Endodermal cell (in vitro differentiated cells): ENCODE results near the gene FRMPD4. TPM values are rescaled to one million over a fixed set of nuclear protein-coding genes. Genes with fewer than 3 reads are reported as not detected.

Source experiments
- DNase-seq: peaks from one replicate; pipeline ENCODE4 v3.0.0-alpha.2; 2017
- H3K27ac ChIP-seq: 2 replicates; pipeline ENCODE4 v1.5.1; 2013; ENCODE audit warnings: mild to moderate bottlenecking, low read depth, low read length, moderate library complexity
- H3K27me3 ChIP-seq: 2 replicates; pipeline ENCODE4 v1.6.1; 2013; ENCODE audit warnings: mild to moderate bottlenecking, low read length, moderate library complexity; ENCODE audit not compliant: insufficient read depth, control insufficient read depth, poor library complexity, severe bottlenecking
- H3K36me3 ChIP-seq: 2 replicates; pipeline ENCODE4 v1.7.0; 2013; ENCODE audit warnings: mild to moderate bottlenecking, low read length, moderate library complexity; ENCODE audit not compliant: control insufficient read depth, insufficient read depth
- H3K4me1 ChIP-seq: one replicate; pipeline ENCODE4 v1.7.0; 2013; ENCODE audit warnings: low read length; ENCODE audit not compliant: control insufficient read depth, insufficient read depth
- H3K4me3 ChIP-seq: 2 replicates; pipeline ENCODE4 v1.5.1; 2013; ENCODE audit warnings: mild to moderate bottlenecking, low read length, moderate library complexity
- H3K9ac ChIP-seq: 2 replicates; pipeline ENCODE4 v1.6.1; 2013; ENCODE audit warnings: mild to moderate bottlenecking, low read length, moderate library complexity; ENCODE audit not compliant: poor library complexity, severe bottlenecking; ENCODE audit errors: extremely low read depth
- H3K9me3 ChIP-seq: 2 replicates; pipeline ENCODE4 v1.6.1; 2013; ENCODE audit warnings: mild to moderate bottlenecking, low read length, moderate library complexity; ENCODE audit not compliant: control insufficient read depth
- H3K27ac Mint-ChIP-seq: 2 replicates; pipeline ENCODE4 v1.8.0; 2020; ENCODE audit warnings: mixed read lengths
- H3K27me3 Mint-ChIP-seq: 2 replicates; pipeline ENCODE4 v1.8.0; 2021; ENCODE audit warnings: mild to moderate bottlenecking, mixed read lengths; ENCODE audit not compliant: insufficient read depth
- H3K36me3 Mint-ChIP-seq: 2 replicates; pipeline ENCODE4 v1.8.0; 2020; ENCODE audit warnings: low read depth, mixed read lengths
- H3K4me1 Mint-ChIP-seq: 2 replicates; pipeline ENCODE4 v1.8.0; 2020; ENCODE audit warnings: mixed read lengths
- H3K4me3 Mint-ChIP-seq: 2 replicates; pipeline ENCODE4 v1.8.0; 2020; ENCODE audit warnings: mild to moderate bottlenecking, moderate library complexity, mixed read lengths
- H3K9me3 Mint-ChIP-seq: 2 replicates; pipeline ENCODE4 v1.8.0; 2020; ENCODE audit warnings: mild to moderate bottlenecking, mixed read lengths
- WGBS, 2 experiments: methylation state at CpG; one replicate each; pipeline versions ENCODE4 v1.1.5 to v1.1.7; 2013; ENCODE audit warnings: missing lambda C conversion rate in 2 of 2, mixed read lengths in 1 of 2; ENCODE audit not compliant: insufficient coverage in 1 of 2, insufficient read length in 1 of 2; 5-methylcytosine and 5-hydroxymethylcytosine counted together
- total RNA-seq, 2 donors: library from RNA; stranded (reverse); fragmentation: NEBNext Ultra II Directional in 1 of 2; extraction: Animal tissue kit (Norgen Biotek cat#: 25700) in 1 of 2; gene quantifications; 2 replicates in 1 of 2; 3 replicates in 1 of 2; pipeline ENCODE4 v1.2.1, GENCODE V29; 2021
- TF ChIP-seq, protein P1 (sequence below): fragments of 200-600 bp; sonication (generic); conservative IDR thresholded peaks from 2 replicates; pipeline ENCODE4 v1.5.0; 2021; ENCODE audit warnings: antibody characterized with exemption, mild to moderate bottlenecking

Gene FRMPD4
- total RNA-seq, 2 donors from 2014 or later = 0.09 to 0.81 TPM

DNA sequence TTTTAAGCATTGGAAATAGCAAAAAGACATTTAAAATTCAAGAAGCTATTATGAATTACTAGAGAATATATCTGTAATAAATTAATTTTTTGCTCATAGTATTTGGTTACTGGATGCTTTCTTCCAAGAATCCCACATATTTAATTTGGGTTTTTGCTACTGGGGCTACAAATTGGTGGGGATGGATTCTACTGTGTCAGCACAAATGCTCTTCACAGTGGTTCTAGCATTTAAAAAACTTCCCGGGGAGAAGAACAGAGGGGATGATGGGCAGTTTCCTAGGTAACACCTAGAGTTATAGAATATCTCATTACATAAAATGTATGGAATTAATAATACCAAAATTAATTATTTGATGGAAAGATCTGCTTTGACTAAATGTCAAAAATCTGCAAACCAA lies 584.0 kb downstream of the FRMPD4 start:
- Mint-ChIP-seq H3K36me3 (no peaks in the 10 kb centered on the region), H3K9me3 (peaks cover 33% of the 10 kb centered on the region), H3K4me1 (no peaks in the 10 kb centered on the region)

DNA sequence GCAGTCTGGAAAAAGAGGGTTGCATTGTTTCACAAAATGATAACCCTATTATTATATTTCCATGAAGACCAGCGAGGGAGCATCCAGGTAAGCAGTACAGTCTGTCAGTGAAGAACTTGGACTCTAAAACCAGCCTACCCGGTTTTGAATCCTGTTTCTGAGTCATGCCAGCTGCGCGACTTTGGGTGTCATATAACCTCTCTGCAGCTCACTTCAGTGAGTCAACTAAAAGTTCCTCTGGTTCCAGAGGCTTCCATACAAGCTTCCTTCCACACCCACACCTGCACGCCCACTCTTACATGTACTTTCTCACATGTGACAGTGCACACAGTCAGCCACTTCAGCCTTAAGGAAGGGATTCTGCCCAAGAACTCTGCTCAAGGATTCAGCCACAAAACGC lies 603.1 kb downstream of the FRMPD4 start:
- H3K4me3 Mint-ChIP-seq = no peak overlapping the region
- H3K27me3 ChIP-seq = no peaks in the 10 kb centered on the region
- TF ChIP-seq, protein P1, sequence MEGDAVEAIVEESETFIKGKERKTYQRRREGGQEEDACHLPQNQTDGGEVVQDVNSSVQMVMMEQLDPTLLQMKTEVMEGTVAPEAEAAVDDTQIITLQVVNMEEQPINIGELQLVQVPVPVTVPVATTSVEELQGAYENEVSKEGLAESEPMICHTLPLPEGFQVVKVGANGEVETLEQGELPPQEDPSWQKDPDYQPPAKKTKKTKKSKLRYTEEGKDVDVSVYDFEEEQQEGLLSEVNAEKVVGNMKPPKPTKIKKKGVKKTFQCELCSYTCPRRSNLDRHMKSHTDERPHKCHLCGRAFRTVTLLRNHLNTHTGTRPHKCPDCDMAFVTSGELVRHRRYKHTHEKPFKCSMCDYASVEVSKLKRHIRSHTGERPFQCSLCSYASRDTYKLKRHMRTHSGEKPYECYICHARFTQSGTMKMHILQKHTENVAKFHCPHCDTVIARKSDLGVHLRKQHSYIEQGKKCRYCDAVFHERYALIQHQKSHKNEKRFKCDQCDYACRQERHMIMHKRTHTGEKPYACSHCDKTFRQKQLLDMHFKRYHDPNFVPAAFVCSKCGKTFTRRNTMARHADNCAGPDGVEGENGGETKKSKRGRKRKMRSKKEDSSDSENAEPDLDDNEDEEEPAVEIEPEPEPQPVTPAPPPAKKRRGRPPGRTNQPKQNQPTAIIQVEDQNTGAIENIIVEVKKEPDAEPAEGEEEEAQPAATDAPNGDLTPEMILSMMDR = no peak
- H3K27ac ChIP-seq = no peak overlapping the region
- H3K9me3 Mint-ChIP-seq = peaks cover 51% of the 10 kb centered on the region
- no peaks in the 10 kb centered on the region for H3K4me1 Mint-ChIP-seq
- H3K27ac Mint-ChIP-seq = no peak overlapping the region
- WGBS, 2 experiments = 85 to 100% methylated on average over 1 to 6 of the region's 6 CpGs
- H3K4me1 ChIP-seq = no peaks in the 10 kb centered on the region
- peaks cover 2% of the 10 kb centered on the region for H3K27me3 Mint-ChIP-seq
- no peaks in the 10 kb centered on the region for H3K9me3 ChIP-seq
- no peak for DNase-seq
- H3K36me3 ChIP-seq = no peaks in the 10 kb centered on the region
- H3K4me3 ChIP-seq = no peak overlapping the region
- H3K9ac ChIP-seq = no peak overlapping the region
- no peaks in the 10 kb centered on the region for H3K36me3 Mint-ChIP-seq

More for the DNA sequence above, 584.0 kb downstream of the FRMPD4 start:
- Histone ChIP-seq H3K4me3 (no peak overlapping the region), H3K4me1 (no peaks in the 10 kb centered on the region), H3K27me3 (no peaks in the 10 kb centered on the region), H3K36me3 (no peaks in the 10 kb centered on the region), H3K27ac (no peak overlapping the region), H3K9me3 (no peaks in the 10 kb centered on the region), H3K9ac (no peak overlapping the region)
- no peak overlapping the region for H3K4me3 Mint-ChIP-seq
- H3K27me3 Mint-ChIP-seq = no peaks in the 10 kb centered on the region
- no peak overlapping the region for H3K27ac Mint-ChIP-seq
- no CpG with 5 or more reads among the region's 1 CpG for WGBS, 2 experiments
- DNase-seq = no peak
- TF ChIP-seq, protein P1 = no peak

DNA sequence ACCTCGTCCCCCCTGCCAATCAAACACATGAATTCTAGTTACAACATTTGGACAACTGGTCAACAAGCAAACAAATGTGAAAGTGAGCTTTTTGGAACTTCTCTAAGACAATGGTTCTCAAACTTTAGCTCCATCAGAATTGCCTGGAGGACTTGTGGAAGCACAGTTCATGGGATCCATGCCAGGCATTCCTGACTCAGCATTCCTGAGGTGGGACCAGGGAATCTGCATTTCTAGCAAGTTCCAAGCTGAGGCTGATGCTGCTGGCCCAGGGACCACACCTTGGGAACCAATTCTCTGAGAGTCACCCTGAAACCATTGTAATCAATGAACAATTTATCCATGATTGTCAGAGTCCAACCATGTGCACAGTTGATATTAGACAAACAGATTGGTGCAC lies 609.2 kb downstream of the FRMPD4 start:
- no peaks in the 10 kb centered on the region for H3K9me3 ChIP-seq
- TF ChIP-seq, protein P1 = no peak
- WGBS, 2 experiments = 100% methylated on average over 1 of the region's 1 CpG; no CpG with 5 or more reads in 1 of the 2 experiments
- H3K27me3 ChIP-seq = no peaks in the 10 kb centered on the region
- H3K4me1 ChIP-seq = no peaks in the 10 kb centered on the region
- Mint-ChIP-seq H3K4me3 (no peak overlapping the region), H3K9me3 (peaks cover 61% of the 10 kb centered on the region), H3K27me3 (no peaks in the 10 kb centered on the region), H3K27ac (no peak overlapping the region), H3K36me3 (no peaks in the 10 kb centered on the region), H3K4me1 (no peaks in the 10 kb centered on the region)
- no peak overlapping the region for H3K27ac ChIP-seq
- no peaks in the 10 kb centered on the region for H3K36me3 ChIP-seq
- no peak for DNase-seq
- no peak overlapping the region for H3K4me3 ChIP-seq
- H3K9ac ChIP-seq = no peak overlapping the region
